ENCODE data around the gene MAZ. TPM values are rescaled to one million over a fixed set of nuclear protein-coding genes. Genes with fewer than 3 reads are reported as not detected.

Gene MAZ
- total RNA-seq, 3 donors from 2014 or later (not counting 1 experiment from before 2014, with no cell fraction given): 234 to 265 (median 252) TPM

GRCh38 chr16:29820271-29820701, 14.0 kb downstream of the MAZ start, which contains the start of gene MVP:
Gene MVP, plus strand, starts transcription at chr16:29820462. Its CDS starts 10,088 bp downstream, at chr16:29830550.
- intact Hi-C loops (cut with micrococcal nuclease): no loop called here
- H3K27ac ChIP-seq (ENCODE audit: low read length): peak within 1 kb of the TSS; percentile 93
- TF ChIP-seq CTCF (IDR thresholded peaks at IDR 0.05): no peak
- Mint-ChIP-seq H3K27ac (peak within 1 kb of the TSS; percentile 93 to 96), H3K4me3 (peak within 1 kb of the TSS; percentile 94), H3K36me3 (peaks cover 5% of the 10 kb centered on the region), H3K4me1 (peaks cover 62 to 71% of the 10 kb centered on the region in 2 donors), H3K27me3 (ENCODE audit: low read depth in 2 of 2) (no peaks in the 10 kb centered on the region), H3K9me3 (no peaks in the 10 kb centered on the region)
- peak in 1 of 2 donors; percentile 63 for DNase-seq
- H3K36me3 ChIP-seq (ENCODE audit: control insufficient read depth, insufficient read depth, low read length): peaks cover 11% of the 10 kb centered on the region
- peak within 1 kb of the TSS; percentile 52 for H3K4me3 ChIP-seq (ENCODE audit: low read length)
- H3K27me3 ChIP-seq (ENCODE audit: control insufficient read depth, insufficient read depth, low read length): no peaks in the 10 kb centered on the region
- peaks cover 73% of the 10 kb centered on the region for H3K4me1 ChIP-seq (ENCODE audit: control insufficient read depth, insufficient read depth, low read length)
- H3K9me3 ChIP-seq (ENCODE audit: control insufficient read depth, insufficient read depth, low read length): no peaks in the 10 kb centered on the region
- 0% methylated on average over 4 of the region's 4 CpGs for WGBS (ENCODE audit: insufficient coverage)
- ATAC-seq: no peak

DNA sequence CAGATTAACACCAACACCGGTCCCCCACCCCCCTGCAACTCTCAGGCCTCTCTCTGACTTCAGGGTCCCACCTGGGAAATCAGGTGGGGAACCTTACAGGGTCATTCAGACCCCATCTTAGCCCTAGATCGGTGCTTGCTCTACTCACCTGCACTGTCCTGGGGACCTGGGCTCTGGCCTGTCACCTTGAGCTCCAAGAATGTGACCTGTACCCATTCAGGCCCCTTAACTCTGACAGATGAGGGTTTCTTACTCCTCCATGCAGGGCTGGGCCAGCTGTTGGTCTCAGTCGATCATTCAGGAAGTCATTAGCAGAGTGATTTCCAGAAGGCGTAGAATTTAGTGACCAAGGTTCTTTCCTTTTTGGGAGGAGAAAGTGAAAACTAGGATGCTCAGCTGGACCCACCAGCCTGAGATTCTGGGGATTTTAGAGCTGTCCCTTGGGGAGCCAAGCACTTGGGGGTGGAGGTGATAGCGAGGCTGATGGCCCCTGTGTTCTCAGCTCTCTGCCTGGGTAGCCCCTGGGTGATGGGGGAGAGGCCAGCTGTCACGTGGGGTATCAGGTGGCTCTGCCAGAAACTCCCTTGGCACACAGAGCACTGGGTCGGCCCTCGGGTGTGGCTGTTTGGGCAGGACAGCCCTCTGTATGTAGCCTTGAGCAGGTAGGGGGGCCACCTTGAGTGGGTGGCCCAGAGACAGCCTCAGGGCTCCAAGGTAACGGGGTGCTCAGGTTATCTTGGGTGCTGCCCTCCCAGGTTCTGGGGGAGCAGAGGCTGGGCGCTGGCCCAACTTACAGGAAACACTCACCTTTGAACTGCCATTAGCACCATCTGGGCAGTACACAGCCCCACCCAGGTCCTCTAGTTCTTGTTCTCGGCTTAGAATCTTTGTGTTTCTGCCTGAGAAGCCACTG, 14.7 kb downstream of the MAZ start:
- 15% methylated on average over 11 of the region's 11 CpGs for WGBS (ENCODE audit: insufficient coverage)
- H3K27me3 ChIP-seq (ENCODE audit: control insufficient read depth, insufficient read depth, low read length): no peaks in the 10 kb centered on the region
- TF ChIP-seq CTCF (IDR thresholded peaks at IDR 0.05): no peak
- H3K27me3 Mint-ChIP-seq (ENCODE audit: low read depth in 2 of 2): no peaks in the 10 kb centered on the region
- peak overlapping the region; percentile 94 for H3K4me3 Mint-ChIP-seq
- peaks cover 5% of the 10 kb centered on the region for H3K36me3 Mint-ChIP-seq
- DNase-seq: peak; percentile 49 to 74
- ATAC-seq: peak; percentile 63 to 75 (median 72)
- H3K27ac Mint-ChIP-seq: peak overlapping the region; percentile 93 to 96
- H3K36me3 ChIP-seq (ENCODE audit: control insufficient read depth, insufficient read depth, low read length): peaks cover 13% of the 10 kb centered on the region
- H3K9me3 Mint-ChIP-seq: no peaks in the 10 kb centered on the region
- H3K9me3 ChIP-seq (ENCODE audit: control insufficient read depth, insufficient read depth, low read length): no peaks in the 10 kb centered on the region
- H3K4me1 ChIP-seq (ENCODE audit: control insufficient read depth, insufficient read depth, low read length): peaks cover 78% of the 10 kb centered on the region
- H3K27ac ChIP-seq (ENCODE audit: low read length): peak overlapping the region; percentile 93
- H3K4me3 ChIP-seq (ENCODE audit: low read length): peak overlapping the region; percentile 52
- H3K4me1 Mint-ChIP-seq: peaks cover 56 to 70% of the 10 kb centered on the region in 2 donors
- intact Hi-C loops (cut with micrococcal nuclease): no loop called here

GRCh38 chr16:29821643-29822115, 15.3 kb downstream of the MAZ start:
- WGBS (ENCODE audit: insufficient coverage): 68% methylated on average over 7 of the region's 7 CpGs
- no peaks in the 10 kb centered on the region for H3K27me3 Mint-ChIP-seq (ENCODE audit: low read depth in 2 of 2)
- TF ChIP-seq CTCF (IDR thresholded peaks at IDR 0.05): no peak
- Histone ChIP-seq H3K36me3 (ENCODE audit: control insufficient read depth, insufficient read depth, low read length) (peaks cover 13% of the 10 kb centered on the region), H3K4me1 (ENCODE audit: control insufficient read depth, insufficient read depth, low read length) (peaks cover 79% of the 10 kb centered on the region), H3K27ac (ENCODE audit: low read length) (peak overlapping the region; percentile 93), H3K9me3 (ENCODE audit: control insufficient read depth, insufficient read depth, low read length) (no peaks in the 10 kb centered on the region), H3K27me3 (ENCODE audit: control insufficient read depth, insufficient read depth, low read length) (no peaks in the 10 kb centered on the region), H3K4me3 (ENCODE audit: low read length) (peak overlapping the region; percentile 52)
- peaks cover 49 to 64% of the 10 kb centered on the region in 2 donors for H3K4me1 Mint-ChIP-seq
- peaks cover 5% of the 10 kb centered on the region for H3K36me3 Mint-ChIP-seq
- ATAC-seq (peak in 1 of 3 donors; percentile 2), DNase-seq (no peak)
- H3K4me3 Mint-ChIP-seq: peak overlapping the region; percentile 94
- no peaks in the 10 kb centered on the region for H3K9me3 Mint-ChIP-seq
- peak overlapping the region; percentile 93 to 96 for H3K27ac Mint-ChIP-seq
- intact Hi-C loops (cut with micrococcal nuclease): no loop called here

All from natural killer cell (primary cell).